MV-4-11 (cell line): Measurements from ENCODE around the gene CNTN4.

Experiments
- DNase-seq: peaks from one replicate; lab custom pipeline; 2025; lab: John Stamatoyannopoulos, UW

Gene CNTN4

GRCh38 chr3:3059645-3060044, 961.0 kb downstream of the CNTN4 start:
- DNase-seq = no peak

GRCh38 chr3:3064297-3064696, 965.6 kb downstream of the CNTN4 start:
- no peak for DNase-seq

DNA sequence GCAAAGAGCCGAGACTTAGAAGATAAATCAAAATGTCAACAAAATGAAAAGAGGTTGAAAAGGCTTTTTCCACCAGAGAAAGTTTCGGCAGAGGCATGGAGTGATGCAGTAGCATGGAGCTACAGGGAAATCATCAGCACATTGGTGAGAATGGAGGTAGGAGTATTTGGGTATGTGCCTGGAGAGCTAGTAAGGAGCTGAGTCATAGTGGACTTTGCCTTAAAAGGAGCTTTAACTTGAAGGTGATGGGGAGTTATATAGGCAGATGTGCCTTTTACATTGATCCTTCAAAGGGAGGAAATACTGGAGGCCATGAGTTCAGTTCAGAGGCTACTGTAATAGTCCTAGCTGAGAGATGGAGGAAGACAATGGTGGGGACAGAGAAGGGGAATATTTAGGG, 967.2 kb downstream of the CNTN4 start:
- DNase-seq = no peak

DNA sequence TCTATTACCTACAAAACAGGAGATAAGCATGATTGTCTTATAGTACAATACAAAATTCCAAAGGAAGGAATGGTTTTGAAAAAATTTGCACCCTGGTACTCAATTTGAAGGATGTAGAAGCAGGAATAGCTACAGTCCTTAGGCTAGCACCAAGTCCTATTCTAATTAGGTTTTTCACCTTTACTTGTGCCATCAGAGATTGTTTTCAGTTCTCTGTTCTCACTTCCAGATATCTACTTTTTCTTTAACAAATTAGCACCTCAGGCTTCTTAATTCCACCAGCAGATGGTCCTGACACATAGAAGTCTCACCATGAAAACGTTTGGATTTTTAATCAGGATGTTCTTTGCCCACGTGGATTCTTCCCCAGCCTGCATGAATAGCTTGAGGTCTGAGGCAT, 967.7 kb downstream of the CNTN4 start:
- no peak for DNase-seq

DNA sequence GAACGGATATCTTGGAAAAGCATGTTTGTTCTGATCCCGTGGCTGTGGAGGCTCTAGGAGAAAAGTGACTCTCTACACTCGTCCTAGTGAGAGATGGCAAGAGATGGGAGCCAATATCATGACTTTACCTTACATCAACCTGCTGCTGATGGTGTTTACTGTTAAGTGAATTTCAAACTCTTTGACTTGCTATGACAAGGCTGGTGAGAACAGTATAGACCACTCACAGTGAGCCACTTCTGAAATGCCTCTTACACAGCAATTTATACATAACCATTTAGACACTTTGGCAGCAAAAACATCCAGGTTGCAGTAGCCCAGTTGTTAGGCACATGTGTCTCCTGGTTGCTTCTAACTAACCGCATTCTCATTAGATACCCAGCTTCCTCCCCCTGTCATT, 968.2 kb downstream of the CNTN4 start:
- no peak for DNase-seq

GRCh38 chr3:3068358-3068881, 969.8 kb downstream of the CNTN4 start:
- no peak for DNase-seq

- no peak for DNase-seq
Measured at GRCh38 chr3:3069723-3070122, 971.1 kb downstream of the CNTN4 start.

- DNase-seq = no peak
Measured at GRCh38 chr3:3071136-3071535, 972.5 kb downstream of the CNTN4 start.

DNA sequence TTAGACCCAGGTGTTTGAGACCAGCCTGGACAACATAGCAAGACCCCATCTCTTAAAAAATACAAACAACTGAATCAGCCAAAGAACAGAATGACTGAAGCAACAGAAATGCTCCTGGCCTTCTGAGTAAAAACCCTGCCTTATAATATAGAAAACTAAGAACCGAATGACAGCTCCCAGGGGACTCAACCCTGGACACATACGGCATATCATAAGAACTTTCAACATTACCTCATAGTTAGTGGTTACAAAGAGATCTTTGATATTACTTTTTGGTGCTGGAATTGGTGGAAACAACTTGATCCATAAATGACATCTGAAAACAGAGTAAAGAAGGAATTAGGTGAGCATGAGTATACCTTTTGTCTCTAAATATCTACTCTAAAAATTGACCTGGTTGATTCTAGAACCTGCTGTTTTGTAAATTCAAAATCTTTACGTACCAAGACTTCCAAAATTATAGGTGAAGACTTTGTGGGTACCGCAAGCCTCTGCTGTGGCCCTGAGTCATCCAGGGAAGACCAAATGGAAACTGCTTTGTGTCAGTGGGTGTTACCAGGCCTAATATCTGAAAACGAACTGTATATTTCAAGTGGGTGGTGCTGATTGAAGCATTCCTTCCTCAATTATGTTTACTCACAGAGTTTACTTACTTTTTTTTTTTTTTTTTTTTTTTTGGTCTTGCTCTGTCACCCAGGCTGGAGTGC, 976.0 kb downstream of the CNTN4 start:
- no peak for DNase-seq

GRCh38 chr3:3080309-3080708, 981.6 kb downstream of the CNTN4 start:
- DNase-seq = no peak

DNA sequence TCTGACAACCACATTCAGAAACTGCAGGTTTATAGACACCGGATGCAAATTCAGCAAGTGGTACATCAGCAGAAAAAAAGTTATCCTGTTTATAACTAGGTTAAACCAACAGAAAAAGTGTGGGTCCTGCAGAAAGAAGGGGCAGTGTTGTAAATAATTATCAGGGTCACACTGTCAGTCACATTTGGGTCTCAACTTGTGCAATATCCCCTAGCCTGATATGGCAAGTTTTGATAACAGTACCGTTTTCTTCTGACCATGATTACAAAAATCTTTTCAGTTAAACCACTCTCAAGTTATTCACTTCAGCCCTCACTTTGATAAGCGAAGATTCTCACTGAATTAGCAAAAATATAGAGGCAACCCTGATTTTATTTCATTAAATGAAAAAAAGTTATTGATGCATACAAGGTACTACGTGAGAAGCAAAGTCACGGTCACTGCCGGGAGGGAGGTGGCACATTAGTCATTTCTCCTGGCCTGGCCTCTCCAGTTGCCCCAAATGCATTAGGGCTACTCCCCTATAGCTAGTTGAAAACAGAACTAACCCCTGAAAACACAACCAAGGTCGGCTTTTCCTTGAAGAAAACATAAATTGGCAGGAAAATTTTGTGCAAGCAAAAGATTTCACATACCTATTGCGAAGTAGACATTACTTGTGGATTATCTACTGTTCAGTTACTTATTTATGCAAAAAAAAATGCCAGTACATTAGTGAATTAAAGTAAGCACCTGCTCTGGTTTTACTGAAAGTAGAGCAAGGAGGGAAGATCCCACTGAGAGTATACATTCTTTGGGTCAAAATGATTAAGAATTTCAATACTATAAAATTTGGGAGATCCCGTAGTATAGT, 982.9 kb downstream of the CNTN4 start:
- no peak for DNase-seq

DNA sequence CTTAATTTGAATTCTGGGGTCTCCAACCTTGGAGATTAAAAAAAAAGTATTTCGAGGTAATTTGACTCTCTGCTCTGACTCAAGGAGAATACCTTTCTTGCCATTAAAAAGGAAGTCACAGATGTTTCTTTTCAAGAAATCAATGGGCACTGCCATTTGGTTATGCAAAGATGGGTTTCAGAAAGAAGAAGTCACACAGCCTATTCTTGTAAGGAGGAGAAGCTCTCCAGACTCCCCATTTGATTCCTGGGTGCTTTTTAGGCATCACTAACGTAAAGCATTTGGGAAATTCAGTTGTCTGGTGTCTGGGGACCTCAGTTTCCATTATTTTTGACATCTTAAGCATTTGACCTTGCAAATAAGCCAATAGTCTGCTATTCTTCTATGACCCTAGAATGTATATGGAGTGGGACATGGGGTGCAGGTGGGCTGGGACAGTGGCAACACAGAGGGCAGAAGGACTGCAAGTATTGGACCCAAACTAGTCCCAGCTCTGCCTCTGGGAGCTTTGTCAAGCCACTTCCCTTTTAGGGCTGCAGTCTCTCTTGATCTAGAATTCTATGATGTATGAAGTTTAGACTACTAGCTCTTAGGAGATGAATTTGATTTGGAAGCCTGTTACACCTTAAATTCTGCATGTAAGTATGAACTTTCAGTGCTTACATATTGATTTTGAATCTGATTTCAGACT, 983.7 kb downstream of the CNTN4 start:
- no peak for DNase-seq

- DNase-seq = no peak
Measured at GRCh38 chr3:3084890-3085289, 986.2 kb downstream of the CNTN4 start.

DNA sequence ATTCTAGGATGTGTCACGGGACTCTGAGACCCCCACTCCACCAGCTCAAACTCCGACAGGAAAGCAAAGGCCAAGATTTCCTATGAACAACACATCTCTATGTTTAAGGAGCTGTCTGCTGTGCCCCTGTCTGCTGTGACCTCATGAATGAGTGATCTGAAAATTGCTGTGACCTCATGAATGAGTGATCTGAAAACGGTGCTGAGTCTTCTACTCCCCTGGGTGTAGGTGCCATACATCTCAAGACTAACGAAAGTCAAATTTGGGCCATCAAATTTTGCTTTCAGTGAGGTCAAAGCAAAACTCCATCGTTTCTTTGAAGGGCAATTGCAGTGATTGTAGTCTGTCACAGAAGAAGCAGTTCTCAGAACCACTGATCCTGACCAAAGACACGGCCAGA, 987.1 kb downstream of the CNTN4 start:
- DNase-seq = no peak

GRCh38 chr3:3086239-3086638, 987.6 kb downstream of the CNTN4 start:
- DNase-seq = peak; percentile 62

DNA sequence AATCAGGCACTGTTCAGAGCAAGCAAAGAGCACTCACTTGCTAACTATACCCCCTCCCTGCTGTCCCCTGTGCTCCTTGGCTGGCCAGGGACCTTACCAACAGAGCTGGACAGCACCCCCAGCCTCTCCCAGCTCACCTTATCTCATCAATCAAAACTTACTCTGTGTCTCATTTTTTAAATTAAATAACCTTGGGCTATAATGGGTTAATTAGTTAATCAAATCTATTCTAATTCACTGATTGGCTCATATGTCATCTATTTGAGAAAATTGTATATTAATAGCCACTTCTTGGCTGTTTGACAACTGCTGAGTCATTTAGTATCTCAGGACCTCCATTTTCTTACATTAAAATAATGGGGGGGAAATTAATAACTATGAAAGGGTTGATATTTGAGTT, 988.6 kb downstream of the CNTN4 start:
- no peak for DNase-seq

DNA sequence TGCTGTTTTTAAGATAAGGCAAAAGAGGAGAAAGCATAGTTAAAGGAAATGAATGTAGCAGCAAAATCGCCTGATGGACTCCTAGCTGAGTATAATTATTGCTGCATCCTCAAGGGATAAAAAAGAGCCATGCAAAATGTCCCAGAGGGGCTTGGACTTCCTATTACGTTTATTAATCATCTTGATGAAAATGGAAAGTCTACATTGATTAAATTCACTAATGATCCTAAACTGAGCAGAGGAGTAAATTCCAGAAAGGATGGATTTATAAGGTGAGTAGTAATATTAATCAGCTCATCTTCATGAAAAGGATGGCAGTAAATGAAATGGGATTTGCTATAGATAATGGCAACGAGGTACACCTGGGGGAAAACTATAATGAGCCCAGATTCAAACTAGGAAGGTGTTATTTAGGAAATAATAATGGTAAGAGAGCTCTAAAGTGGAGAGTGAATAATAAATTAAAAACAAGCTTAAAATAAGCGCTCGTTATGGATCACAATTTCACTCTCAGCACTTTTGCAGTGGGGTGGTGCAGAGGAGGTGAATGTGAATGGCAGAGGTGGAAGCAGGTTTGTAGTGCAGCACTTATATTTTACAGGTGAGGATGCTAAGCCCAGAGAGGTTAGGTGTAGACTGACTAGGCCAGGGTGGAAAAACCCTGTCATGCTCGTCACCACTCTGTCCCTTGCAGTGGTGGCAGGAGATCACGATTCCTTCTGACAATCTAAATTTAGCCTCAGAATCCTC, 989.2 kb downstream of the CNTN4 start:
- no peak for DNase-seq

DNA sequence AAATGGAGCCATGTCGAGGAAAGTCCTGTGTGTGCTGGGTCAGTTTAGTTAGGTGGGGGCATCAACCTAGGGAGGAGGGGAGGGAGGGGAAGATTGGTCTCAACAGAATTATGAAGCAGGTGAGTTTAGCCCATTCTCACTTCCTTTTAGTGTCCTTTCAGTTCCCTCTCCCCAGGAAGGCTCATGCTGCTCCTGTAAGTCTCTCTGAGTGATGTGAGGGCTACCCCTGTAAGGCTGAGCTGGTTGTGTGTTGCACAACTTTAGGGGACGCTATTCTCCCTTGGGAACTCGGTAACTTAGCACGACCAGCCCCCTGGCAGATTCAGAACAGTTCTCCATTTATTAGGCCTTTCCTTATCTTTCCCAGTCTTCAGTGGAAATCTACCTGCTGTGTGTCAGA, 990.4 kb downstream of the CNTN4 start:
- peak; percentile 27 for DNase-seq

- no peak for DNase-seq
Measured at GRCh38 chr3:3097958-3098357, 999.3 kb downstream of the CNTN4 start.

GRCh38 chr3:3101660-3102458, 1003.2 kb downstream of the CNTN4 start:
- no peak for DNase-seq

- no peak for DNase-seq
Measured at GRCh38 chr3:3102751-3103150, 1004.1 kb downstream of the CNTN4 start.
